ENCODE results near the gene PSMD5. TPM values are rescaled to one million over a fixed set of nuclear protein-coding genes. Genes with fewer than 3 reads are reported as not detected.

Gene PSMD5
- total RNA-seq, 4 donors from 2014 or later: 23.8 to 46.2 (median 30.9) TPM

GRCh38 chr9:120801441-120801840, 41.3 kb downstream of the PSMD5 start:
- H3K4me3 ChIP-seq: no peak overlapping the region
- DNase-seq: no peak
- H3K9me3 ChIP-seq: peaks cover 0 to 7% (median 3%) of the 10 kb centered on the region in 4 donors
- no peaks in the 10 kb centered on the region for H3K27me3 ChIP-seq
- no peaks in the 10 kb centered on the region for H3K36me3 ChIP-seq
- TF ChIP-seq POLR2A (IDR thresholded peaks at IDR 0.05) (no peak), CTCF (IDR thresholded peaks at IDR 0.05) (no peak)
- no peaks in the 10 kb centered on the region for H3K4me1 ChIP-seq
- H3K27ac ChIP-seq: no peak overlapping the region

DNA sequence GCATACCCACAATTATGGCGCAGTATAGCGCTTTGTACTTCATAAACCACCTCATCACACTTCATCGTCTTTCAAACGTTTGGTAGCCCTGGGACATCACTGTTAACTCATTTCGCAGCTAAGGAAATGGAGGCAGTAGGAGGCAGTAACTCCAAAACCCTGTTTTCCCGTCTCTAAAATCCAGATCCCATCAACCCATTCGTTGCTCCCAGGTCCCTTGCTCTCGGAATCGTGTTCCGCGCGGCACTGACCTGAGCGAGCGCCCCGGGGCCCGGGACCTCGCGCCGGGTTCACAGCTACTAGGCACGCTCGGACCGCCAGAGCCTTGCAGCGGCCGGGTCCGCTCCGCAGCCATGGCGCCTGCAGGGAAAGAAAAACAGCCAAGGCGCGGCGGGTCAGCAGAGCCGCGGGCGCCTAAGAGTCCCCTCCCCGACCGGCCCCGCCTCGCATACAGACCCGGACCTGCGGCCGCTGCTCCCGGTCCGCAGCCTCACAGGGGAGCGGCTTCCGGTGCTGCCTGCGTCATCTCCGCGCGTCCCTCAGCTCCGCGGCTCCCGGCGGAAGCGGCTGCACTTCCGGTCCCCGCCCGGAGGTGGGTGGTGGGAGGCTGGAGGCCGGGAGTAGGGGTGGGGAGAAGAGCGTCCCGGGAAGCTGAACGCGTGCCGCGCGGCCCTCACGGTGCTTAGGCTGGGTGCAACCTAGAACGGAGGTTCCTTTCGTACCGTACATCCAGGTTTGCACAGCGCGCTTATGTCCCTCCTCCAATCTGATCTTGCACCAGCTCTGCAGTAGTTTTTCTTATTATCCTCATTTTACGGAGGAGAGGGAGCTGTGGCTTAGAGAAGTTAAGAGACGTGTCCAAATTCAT, 49.6 kb downstream of the PSMD5 start, which contains the start of gene FBXW2:
Gene FBXW2 (minus strand): TSS at position 519 of the 868 bp plus-strand sequence. CDS start 5,158 bp downstream, outside the sequence.
- Histone ChIP-seq H3K36me3 (peaks cover 0 to 2% (median 0%) of the 10 kb centered on the region in 3 donors), H3K9me3 (no peaks in the 10 kb centered on the region), H3K27me3 (no peaks in the 10 kb centered on the region), H3K27ac (peak within 1 kb of the TSS; percentile 85 to 92 (median 88)), H3K4me1 (peaks cover 0 to 19% (median 1%) of the 10 kb centered on the region in 4 donors), H3K4me3 (peak within 1 kb of the TSS; percentile 65 to 86 (median 77))
- peak in 4 of 6 experiments; percentile 13 to 42 (median 33) for TF ChIP-seq CTCF (IDR thresholded peaks at IDR 0.05)
- TF ChIP-seq POLR2A (IDR thresholded peaks at IDR 0.05): peak; percentile 92 to 93
- DNase-seq: peak; percentile 89 to 96 (median 95)

DNA sequence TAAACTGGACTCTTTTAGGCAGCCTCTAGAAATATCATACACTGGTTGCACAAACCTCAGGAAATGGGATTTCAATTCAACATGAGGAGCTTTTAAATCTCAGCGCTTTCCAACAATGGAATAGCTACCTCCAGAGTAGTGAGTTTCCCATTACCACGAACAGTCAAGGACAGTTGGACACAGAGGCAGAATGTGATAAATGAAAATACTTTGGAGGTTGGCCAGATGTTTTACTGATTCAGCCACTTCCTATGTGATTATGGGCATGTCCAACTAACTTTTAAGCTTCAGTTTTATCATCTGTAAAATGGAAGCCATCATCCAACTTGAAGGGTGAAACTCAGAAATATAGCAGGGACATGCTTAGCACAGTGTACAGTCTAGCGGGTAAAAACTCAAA, 51.6 kb downstream of the PSMD5 start:
- peaks cover 0 to 21% (median 0%) of the 10 kb centered on the region in 3 donors for H3K36me3 ChIP-seq
- H3K27me3 ChIP-seq: no peaks in the 10 kb centered on the region
- no peak for DNase-seq
- H3K27ac ChIP-seq: no peak overlapping the region
- no peak overlapping the region for H3K4me3 ChIP-seq
- H3K4me1 ChIP-seq: peaks cover 0 to 23% (median 1%) of the 10 kb centered on the region in 4 donors
- no peak for TF ChIP-seq CTCF (IDR thresholded peaks at IDR 0.05)
- no peak for TF ChIP-seq POLR2A (IDR thresholded peaks at IDR 0.05)
- no peaks in the 10 kb centered on the region for H3K9me3 ChIP-seq

DNA sequence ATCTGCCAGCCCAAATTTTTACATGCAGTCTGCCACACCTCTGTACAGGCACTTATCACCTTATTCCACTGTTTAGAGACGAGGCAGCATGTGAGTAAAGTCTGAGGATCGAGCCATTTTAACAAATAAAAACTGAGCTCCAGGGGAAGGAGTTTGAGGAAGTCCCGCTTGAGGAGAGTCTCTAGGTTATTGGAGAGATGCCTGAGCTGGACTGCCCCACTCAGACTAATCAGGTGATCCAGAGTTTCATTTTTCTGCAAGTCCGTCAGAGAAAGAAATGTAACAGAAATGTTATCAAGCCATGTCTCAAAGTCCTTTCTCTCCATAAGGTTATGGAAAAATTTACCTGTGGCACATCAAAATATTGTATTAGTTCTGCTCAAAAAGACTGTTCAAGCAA, 54.8 kb downstream of the PSMD5 start:
- H3K9me3 ChIP-seq: no peaks in the 10 kb centered on the region
- no peak overlapping the region for H3K27ac ChIP-seq
- no peak for DNase-seq
- no peaks in the 10 kb centered on the region for H3K27me3 ChIP-seq
- H3K4me3 ChIP-seq: no peak overlapping the region
- TF ChIP-seq POLR2A (IDR thresholded peaks at IDR 0.05): no peak
- no peak for TF ChIP-seq CTCF (IDR thresholded peaks at IDR 0.05)
- H3K36me3 ChIP-seq: peaks cover 0 to 30% (median 0%) of the 10 kb centered on the region in 3 donors
- H3K4me1 ChIP-seq: peaks cover 0 to 16% (median 1%) of the 10 kb centered on the region in 4 donors

GRCh38 chr9:120783602-120784047, 59.1 kb downstream of the PSMD5 start:
- peaks cover 0 to 43% (median 0%) of the 10 kb centered on the region in 3 donors for H3K36me3 ChIP-seq
- H3K27me3 ChIP-seq: no peaks in the 10 kb centered on the region
- TF ChIP-seq CTCF (IDR thresholded peaks at IDR 0.05) (no peak), POLR2A (IDR thresholded peaks at IDR 0.05) (no peak)
- H3K9me3 ChIP-seq: no peaks in the 10 kb centered on the region
- no peak overlapping the region for H3K27ac ChIP-seq
- no peak for DNase-seq
- H3K4me3 ChIP-seq: no peak overlapping the region
- peaks cover 0 to 4% (median 0%) of the 10 kb centered on the region in 4 donors for H3K4me1 ChIP-seq

All from Peyer's patch (tissue), 4 donors.